K562 (cell line): Measurements from ENCODE around the gene CAPN7. TPM values are rescaled to one million over a fixed set of nuclear protein-coding genes. Genes with fewer than 3 reads are reported as not detected.

Source experiments
- ATAC-seq: fragments of 200-7000 bp; cut with Tn5 transposase; 3 replicates; pipeline ENCODE4 v1.9.1; 2020; ENCODE audit warnings: moderate library complexity
- BruUV-seq: library from RNA; stranded (reverse); fragments of 400-500 nt; replicated peaks from 2 replicates; lab custom pipeline; 2021; lab: Mats Ljungman, UMichigan
- CTCF ChIA-PET: fragments of 300-600 bp; formaldehyde crosslinking; extraction: SDS; loops from one replicate; lab custom pipeline; 2021; ENCODE audit warnings: low intra/inter-chr PET ratio; lab: Yijun Ruan, JAX
- POLR2A ChIA-PET: fragments of 300-600, 350-650 bp; sonication (Branson Sonifier 250); formaldehyde crosslinking; extraction: SDS; loops from one replicate; lab custom pipeline; 2021; ENCODE audit warnings: antibody characterized with exemption, inconsistent platforms; lab: Yijun Ruan, JAX
- DNase-seq, 4 experiments: peaks; one replicate each; pipeline versions ENCODE4 v3.0.0 to v3.0.0-alpha.2; 2011 to 2018; ENCODE audit warnings: low spot score in 3 of 4, mixed read lengths in 3 of 4; ENCODE audit errors: extremely low read depth in 1 of 4
- FAIRE-seq: peaks from 2 replicates; lab custom pipeline; 2011; peaks lifted over from hg19 to GRCh38; lab: Jason Lieb, UNC
- H2AFZ ChIP-seq: 2 replicates; pipeline ENCODE4 v1.6.0; 2011; ENCODE audit warnings: low read depth, low read length, control low read depth, inconsistent platforms
- H3K27ac ChIP-seq: fragments of 200-600 bp; 3 replicates; pipeline ENCODE4 v1.8.0; 2011; ENCODE audit warnings: low read depth, mild to moderate bottlenecking, control low read depth, inconsistent platforms, low read length, moderate library complexity, mixed read lengths; ENCODE audit errors: extremely low read depth
- H3K27me3 ChIP-seq, 2 experiments: fragments of 300-600 bp in 1 of 2; 2 replicates in 1 of 2; 3 replicates in 1 of 2; pipeline versions ENCODE4 v1.6.0 to v1.8.0; 2011; ENCODE audit warnings: inconsistent platforms in 2 of 2, low read length in 2 of 2, mild to moderate bottlenecking in 1 of 2, mixed read lengths in 1 of 2, moderate library complexity in 1 of 2; ENCODE audit not compliant: control insufficient read depth in 2 of 2, insufficient read depth in 2 of 2
- H3K36me3 ChIP-seq: fragments of 300-600 bp; 3 replicates; pipeline ENCODE4 v1.8.0; 2011; ENCODE audit warnings: mild to moderate bottlenecking, low read length, inconsistent platforms; ENCODE audit not compliant: control insufficient read depth, insufficient read depth
- H3K4me1 ChIP-seq, 2 experiments: fragments of 200-600 bp in 1 of 2; replicated peaks in 1 of 2; 2 replicates in 1 of 2; 3 replicates in 1 of 2; pipeline versions ENCODE4 v1.5.1 to v1.8.0; 2011; ENCODE audit warnings: inconsistent platforms in 2 of 2, low read length in 2 of 2, mild to moderate bottlenecking in 1 of 2, mixed read lengths in 1 of 2, moderate library complexity in 1 of 2; ENCODE audit not compliant: control insufficient read depth in 2 of 2, insufficient read depth in 2 of 2
- H3K4me2 ChIP-seq: 2 replicates; pipeline ENCODE4 v1.6.1; 2011; ENCODE audit warnings: low read length, control low read depth, inconsistent platforms, mixed read lengths; ENCODE audit not compliant: insufficient read depth
- H3K4me3 ChIP-seq: fragments of 200-600 bp; sonication (generic), shearing (Covaris generic); 2 replicates; pipeline ENCODE4 v1.5.1; 2016; ENCODE audit warnings: control low read depth, inconsistent platforms
- H3K79me2 ChIP-seq: fragments of 200-600 bp; 3 replicates; pipeline ENCODE4 v1.8.0; 2011; ENCODE audit warnings: low read length, inconsistent platforms; ENCODE audit not compliant: control insufficient read depth, insufficient read depth
- H3K9ac ChIP-seq, 2 experiments: 2 replicates each; pipeline versions ENCODE4 v1.6.0 to v1.6.1; 2011; ENCODE audit warnings: low read depth in 2 of 2, low read length in 2 of 2, control low read depth in 1 of 2, inconsistent platforms in 1 of 2, mild to moderate bottlenecking in 1 of 2, mixed read lengths in 1 of 2; ENCODE audit not compliant: insufficient read depth in 1 of 2
- H3K9me1 ChIP-seq: one replicate; pipeline ENCODE4 v1.6.0; 2011; ENCODE audit warnings: inconsistent platforms, mild to moderate bottlenecking, low read length, moderate library complexity; ENCODE audit not compliant: control insufficient read depth, insufficient read depth
- H3K9me3 ChIP-seq: replicated peaks from 2 replicates; pipeline ENCODE4 v1.5.1; 2011; ENCODE audit warnings: low read depth, low read length, inconsistent platforms; ENCODE audit not compliant: control insufficient read depth, insufficient read depth
- H4K20me1 ChIP-seq: replicated peaks from 2 replicates; pipeline ENCODE4 v1.6.1; 2011; ENCODE audit warnings: low read length, inconsistent platforms, mixed read lengths; ENCODE audit not compliant: control insufficient read depth, insufficient read depth
- ATF6 ChIP-seq: sonication (generic); formaldehyde crosslinking; IDR thresholded peaks from 2 replicates; pipeline ENCODE4 v1.4.0; 2020; ENCODE audit warnings: mild to moderate bottlenecking, missing genetic modification reagents
- DDX20 ChIP-seq: fragments of 450-650 bp; IDR thresholded peaks from 2 replicates; pipeline ENCODE4 v1.6.1; 2016; ENCODE audit warnings: missing genetic modification characterization, low read depth, mild to moderate bottlenecking, missing compliant biosample characterization, moderate library complexity
- E2F3 ChIP-seq: fragments of 250-450 bp; sonication (Bioruptor Pico); IDR thresholded peaks from 2 replicates; pipeline ENCODE4 v1.4.0; 2020; ENCODE audit warnings: mild to moderate bottlenecking
- EWSR1 ChIP-seq: fragments of 450-650 bp; IDR thresholded peaks from 2 replicates; pipeline ENCODE4 v1.6.1; 2018; ENCODE audit warnings: borderline replicate concordance, mild to moderate bottlenecking, low read depth, moderate library complexity; ENCODE audit not compliant: partially characterized antibody
- GABPB1 ChIP-seq: sonication (generic); formaldehyde crosslinking; IDR thresholded peaks from 2 replicates; pipeline ENCODE4 v1.8.0; 2022; ENCODE audit warnings: mild to moderate bottlenecking, missing genetic modification reagents
- HOXB6 ChIP-seq: fragments of 250-450 bp; sonication (Bioruptor Pico); IDR thresholded peaks from 2 replicates; pipeline ENCODE4 v1.5.1; 2022; ENCODE audit warnings: mild to moderate bottlenecking, borderline replicate concordance
- IRF1 ChIP-seq: sonication (generic); formaldehyde crosslinking; IDR thresholded peaks from 2 replicates; pipeline ENCODE4 v1.8.0; 2022; ENCODE audit warnings: missing genetic modification reagents, mild to moderate bottlenecking, borderline replicate concordance
- MAFK ChIP-seq: IDR thresholded peaks from 2 replicates; pipeline ENCODE4 v1.6.1; 2011; ENCODE audit warnings: low read length, improper control_type of control experiment
- MEIS2 ChIP-seq: fragments of 450-650 bp; IDR thresholded peaks from 2 replicates; pipeline ENCODE4 v1.6.1; 2014; ENCODE audit warnings: mild to moderate bottlenecking; ENCODE audit not compliant: partially characterized antibody
- NR1H2 ChIP-seq: sonication (generic); formaldehyde crosslinking; IDR thresholded peaks from 2 replicates; pipeline ENCODE4 v1.4.0; 2020; ENCODE audit warnings: mild to moderate bottlenecking, missing genetic modification reagents
- NUFIP1 ChIP-seq: fragments of 450-650 bp; IDR thresholded peaks from 2 replicates; pipeline ENCODE4 v1.6.1; 2018; ENCODE audit not compliant: partially characterized antibody
- PRPF4 ChIP-seq: fragments of 200-400 bp; formaldehyde crosslinking; IDR thresholded peaks from one replicate; pipeline ENCODE4 v1.6.1; 2017; ENCODE audit warnings: low read length, low read depth, mild to moderate bottlenecking; ENCODE audit not compliant: insufficient read depth, poor library complexity, severe bottlenecking
- RBM25 ChIP-seq: fragments of 200-400 bp; formaldehyde crosslinking; IDR thresholded peaks from 2 replicates; pipeline ENCODE4 v1.6.1; 2018; ENCODE audit warnings: low read length, low read depth, moderate library complexity; ENCODE audit not compliant: severe bottlenecking
- RHOXF2B ChIP-seq: fragments of 250-450 bp; sonication (Bioruptor Pico); conservative IDR thresholded peaks from 2 replicates; pipeline ENCODE4 v1.5.1; 2021
- ZFX ChIP-seq: sonication (generic); formaldehyde crosslinking; IDR thresholded peaks from 2 replicates; pipeline ENCODE4 v1.8.0; 2022; ENCODE audit warnings: mild to moderate bottlenecking, missing genetic modification reagents, moderate library complexity
- ZKSCAN8 ChIP-seq: fragments of 200-800 bp; sonication (Bioruptor generic); IDR thresholded peaks from 2 replicates; pipeline ENCODE4 v1.6.1; 2016; ENCODE audit warnings: missing genetic modification characterization, missing compliant biosample characterization
- ZNF395 ChIP-seq: fragments of 200-800 bp; sonication (Bioruptor generic); IDR thresholded peaks from 2 replicates; pipeline ENCODE4 v1.6.1; 2017; ENCODE audit warnings: missing genetic modification characterization, missing compliant biosample characterization
- ZNF431 ChIP-seq: sonication (generic); formaldehyde crosslinking; IDR thresholded peaks from 2 replicates; pipeline ENCODE4 v1.8.0; 2022; ENCODE audit warnings: mild to moderate bottlenecking, missing genetic modification reagents
- ZNF695 ChIP-seq: fragments of 450-650 bp; formaldehyde crosslinking; IDR thresholded peaks from 2 replicates; pipeline ENCODE4 v1.4.0; 2020; ENCODE audit warnings: mild to moderate bottlenecking, moderate library complexity
- ZNF830 ChIP-seq: fragments of 250-450 bp; sonication (Bioruptor Pico); IDR thresholded peaks from 2 replicates; pipeline ENCODE4 v1.5.0; 2021; ENCODE audit warnings: mild to moderate bottlenecking
- WGBS: fragments of 100-300 bp; shearing (Covaris generic); methylation state at CpG from one replicate; pipeline ENCODE4 v1.1.6; 2016; ENCODE audit warnings: low coverage, mixed read lengths; ENCODE audit not compliant: insufficient coverage; ENCODE audit errors: missing lambda C conversion rate; 5-methylcytosine and 5-hydroxymethylcytosine counted together
- in situ Hi-C: fragments of 300-500 bp; cut with MboI; formaldehyde crosslinking; loops from 4 replicates; pipeline ENCODE4 v1.15.0; 2018; ENCODE audit warnings: inconsistent platforms, mixed read lengths
- intact Hi-C: fragments of 100-400 bp; cut with micrococcal nuclease; formaldehyde crosslinking; loops from 2 replicates; pipeline ENCODE4 v1.14.2; 2022
- polyA plus RNA-seq, 8 experiments: library from polyadenylated mRNA; depleted of rRNA in 4 of 8; stranded (reverse) in 5 of 8; unstranded in 3 of 8; fragments of >200 nt; fragmentation: Nextera tagmentation in 2 of 8; fragmentation: Illumina TruSeq in 1 of 8; extraction: Ambion mirVana in 2 of 8; extraction: Trizol in 1 of 8; gene quantifications; 2 replicates each; pipeline versions ENCODE4 v1.2.1 to v1.2.3, GENCODE V29; 2011 to 2014; ENCODE audit warnings: inconsistent platforms in 1 of 8, missing spikeins in 1 of 8
- total RNA-seq, 7 experiments: library from RNA; depleted of rRNA in 6 of 7; stranded (reverse); fragments of >200 nt in 6 of 7; fragmentation: Illumina TruSeq in 2 of 7; extraction: Trizol in 2 of 7; gene quantifications; 2 replicates each; pipeline versions ENCODE4 v1.2.1 to v1.2.3, GENCODE V29; 2011 to 2021; ENCODE audit warnings: low replicate concordance in 1 of 7

Gene CAPN7
- total and polyA plus RNA-seq, 9 of the 15 experiments (the other 6 are each of a cell fraction or from before 2014, with no cell fraction given), result 6.5 to 42.7 (median 32.7) TPM

GRCh38 chr3:15289661-15290060 lies 83.6 kb downstream of the CAPN7 start:
- Histone ChIP-seq H3K9me1 (no peaks in the 10 kb centered on the region), H4K20me1 (no peaks in the 10 kb centered on the region), H3K4me2 (no peak overlapping the region), H3K9me3 (no peaks in the 10 kb centered on the region), H3K4me3 (no peak overlapping the region), H3K27ac (no peak overlapping the region), H3K27me3 (no peaks in the 10 kb centered on the region), H3K79me2 (peaks cover 3% of the 10 kb centered on the region; the same call in 1 of the 3 replicates), H3K4me1 (peaks cover 22 to 44% of the 10 kb centered on the region in 2 experiments), H3K9ac (no peak overlapping the region), H2AFZ (no peak overlapping the region)
- DNase-seq (no peak), ATAC-seq (no peak), FAIRE-seq (no peak)
- intact Hi-C loops (no loop called here), in situ Hi-C loops (no loop called here)
- CTCF ChIA-PET, result no interaction called here
- 88% methylated on average over 1 of the region's 1 CpG for WGBS
- no TSS peak for BruUV-seq
- TF ChIP-seq MEIS2 (no peak), PRPF4 (no peak), HOXB6 (CRISPR knock-in tag) (no peak), RBM25 (no peak), ZKSCAN8 (no peak), IRF1 (CRISPR knock-in tag) (no peak), NUFIP1 (no peak), ATF6 (no peak), ZNF695 (CRISPR knock-in tag) (no peak), ZNF395 (no peak), ZFX (CRISPR knock-in tag) (no peak), EWSR1 (no peak), ZNF431 (CRISPR knock-in tag) (no peak), NR1H2 (CRISPR knock-in tag) (no peak), E2F3 (CRISPR knock-in tag) (no peak), RHOXF2B (CRISPR knock-in tag) (no peak), GABPB1 (CRISPR knock-in tag) (no peak), MAFK (no peak), ZNF830 (no peak), DDX20 (no peak)
- TF ChIP-seq, all 486 proteins: peak for 0
- POLR2A ChIA-PET, result interaction anchor here (0.6 to 4.3 kb wide), 3 partner anchors 11 to 334 kb away, joined by 3 to 21 read pairs (median 3); no protein-coding TSS in a partner anchor
- no peaks in the 10 kb centered on the region; the same call in 2 of the 3 replicates for H3K36me3 ChIP-seq
